ENCODE measurements around the gene AGAP3. TPM values are rescaled to one million over a fixed set of nuclear protein-coding genes. Genes with fewer than 3 reads are reported as not detected.

Gene AGAP3
- total and polyA plus RNA-seq, 11 donors: 30.3 to 83.7 (median 55.6) TPM

DNA sequence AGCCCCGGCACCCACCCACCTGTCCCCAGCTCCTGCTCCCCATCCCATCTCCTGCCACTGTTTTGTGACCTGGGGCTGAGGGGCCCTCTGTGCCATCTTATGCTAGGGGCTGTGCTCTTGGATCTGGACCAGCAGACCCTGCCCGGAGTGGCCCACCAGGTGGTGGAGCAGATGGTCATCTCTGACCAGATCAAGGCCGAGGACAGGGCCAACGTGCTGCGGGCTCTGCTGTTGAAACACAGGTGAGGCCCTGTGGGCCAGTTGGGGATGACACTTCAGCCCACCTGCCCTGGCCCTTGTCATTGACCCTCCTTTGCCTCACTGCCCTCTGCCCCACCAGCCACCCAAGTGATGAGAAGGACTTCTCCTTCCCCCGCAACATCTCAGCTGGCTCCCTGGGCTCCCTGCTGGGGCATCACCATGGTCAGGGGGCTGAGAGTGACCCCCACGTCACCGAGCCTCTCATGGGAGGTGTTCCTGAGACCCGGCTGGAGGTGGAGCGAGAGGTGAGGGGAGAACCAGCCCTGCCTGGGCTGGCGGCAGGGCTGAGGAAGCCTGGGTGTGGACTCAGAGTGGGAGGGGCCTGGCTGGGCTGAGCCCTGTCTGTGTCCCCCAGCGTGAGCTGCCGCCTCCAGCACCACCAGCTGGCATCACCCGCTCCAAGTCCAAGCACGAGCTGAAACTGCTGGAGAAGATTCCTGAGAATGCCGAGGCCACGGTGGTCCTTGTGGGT, 16.3 kb upstream of the AGAP3 start:
- H3K4me3 ChIP-seq: no peak overlapping the region
- peaks cover 0 to 3% (median 0%) of the 10 kb centered on the region in 12 donors for H3K4me1 ChIP-seq
- peaks cover 0 to 100% (median 98%) of the 10 kb centered on the region in 9 donors for H3K36me3 ChIP-seq
- H3K27me3 ChIP-seq: no peaks in the 10 kb centered on the region
- DNase-seq: no peak
- WGBS, 4 donors: 89 to 93% (median 92%) methylated on average over 8 to 17 of the region's 17 CpGs
- intact Hi-C loops (cut with DNase I): loop anchor here in 1 of 10 donors (10.0 kb wide), 1 partner anchor 45 kb away; no protein-coding TSS in a partner anchor
- no peak overlapping the region for H3K27ac ChIP-seq
- H3K9me3 ChIP-seq: no peaks in the 10 kb centered on the region
- no peak for TF ChIP-seq POLR2A (IDR thresholded peaks at IDR 0.05)
- TF ChIP-seq, protein P1, sequence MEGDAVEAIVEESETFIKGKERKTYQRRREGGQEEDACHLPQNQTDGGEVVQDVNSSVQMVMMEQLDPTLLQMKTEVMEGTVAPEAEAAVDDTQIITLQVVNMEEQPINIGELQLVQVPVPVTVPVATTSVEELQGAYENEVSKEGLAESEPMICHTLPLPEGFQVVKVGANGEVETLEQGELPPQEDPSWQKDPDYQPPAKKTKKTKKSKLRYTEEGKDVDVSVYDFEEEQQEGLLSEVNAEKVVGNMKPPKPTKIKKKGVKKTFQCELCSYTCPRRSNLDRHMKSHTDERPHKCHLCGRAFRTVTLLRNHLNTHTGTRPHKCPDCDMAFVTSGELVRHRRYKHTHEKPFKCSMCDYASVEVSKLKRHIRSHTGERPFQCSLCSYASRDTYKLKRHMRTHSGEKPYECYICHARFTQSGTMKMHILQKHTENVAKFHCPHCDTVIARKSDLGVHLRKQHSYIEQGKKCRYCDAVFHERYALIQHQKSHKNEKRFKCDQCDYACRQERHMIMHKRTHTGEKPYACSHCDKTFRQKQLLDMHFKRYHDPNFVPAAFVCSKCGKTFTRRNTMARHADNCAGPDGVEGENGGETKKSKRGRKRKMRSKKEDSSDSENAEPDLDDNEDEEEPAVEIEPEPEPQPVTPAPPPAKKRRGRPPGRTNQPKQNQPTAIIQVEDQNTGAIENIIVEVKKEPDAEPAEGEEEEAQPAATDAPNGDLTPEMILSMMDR (IDR thresholded peaks at IDR 0.05): no peak
- no peak for ATAC-seq

DNA sequence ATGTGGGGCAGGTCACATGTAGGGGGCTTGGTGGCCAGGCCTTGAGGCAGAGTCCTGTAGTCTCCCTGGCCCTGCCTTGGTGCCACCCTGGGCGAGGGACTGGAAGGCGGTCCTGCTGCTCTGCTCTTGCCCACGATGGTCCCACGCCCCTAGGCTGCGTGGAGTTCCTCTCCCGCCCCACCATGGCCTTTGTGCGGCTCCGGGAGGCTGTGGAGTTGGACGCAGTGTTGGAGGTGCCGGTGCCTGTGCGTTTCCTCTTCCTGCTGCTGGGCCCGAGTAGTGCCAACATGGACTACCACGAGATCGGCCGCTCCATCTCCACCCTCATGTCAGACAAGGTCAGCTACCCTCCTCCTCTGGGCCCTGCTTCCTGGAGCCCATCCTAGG, 15.7 kb upstream of the AGAP3 start:
- Histone ChIP-seq H3K4me3 (no peak overlapping the region), H3K9me3 (no peaks in the 10 kb centered on the region), H3K27me3 (no peaks in the 10 kb centered on the region), H3K36me3 (peaks cover 0 to 100% (median 98%) of the 10 kb centered on the region in 9 donors), H3K4me1 (no peaks in the 10 kb centered on the region), H3K27ac (no peak overlapping the region)
- ATAC-seq: no peak
- WGBS, 4 donors: 91 to 97% (median 92%) methylated on average over 14 to 15 of the region's 15 CpGs
- TF ChIP-seq POLR2A (IDR thresholded peaks at IDR 0.05): no peak
- TF ChIP-seq, protein P1 (IDR thresholded peaks at IDR 0.05): no peak
- intact Hi-C loops (cut with DNase I): no loop called here
- DNase-seq: no peak

DNA sequence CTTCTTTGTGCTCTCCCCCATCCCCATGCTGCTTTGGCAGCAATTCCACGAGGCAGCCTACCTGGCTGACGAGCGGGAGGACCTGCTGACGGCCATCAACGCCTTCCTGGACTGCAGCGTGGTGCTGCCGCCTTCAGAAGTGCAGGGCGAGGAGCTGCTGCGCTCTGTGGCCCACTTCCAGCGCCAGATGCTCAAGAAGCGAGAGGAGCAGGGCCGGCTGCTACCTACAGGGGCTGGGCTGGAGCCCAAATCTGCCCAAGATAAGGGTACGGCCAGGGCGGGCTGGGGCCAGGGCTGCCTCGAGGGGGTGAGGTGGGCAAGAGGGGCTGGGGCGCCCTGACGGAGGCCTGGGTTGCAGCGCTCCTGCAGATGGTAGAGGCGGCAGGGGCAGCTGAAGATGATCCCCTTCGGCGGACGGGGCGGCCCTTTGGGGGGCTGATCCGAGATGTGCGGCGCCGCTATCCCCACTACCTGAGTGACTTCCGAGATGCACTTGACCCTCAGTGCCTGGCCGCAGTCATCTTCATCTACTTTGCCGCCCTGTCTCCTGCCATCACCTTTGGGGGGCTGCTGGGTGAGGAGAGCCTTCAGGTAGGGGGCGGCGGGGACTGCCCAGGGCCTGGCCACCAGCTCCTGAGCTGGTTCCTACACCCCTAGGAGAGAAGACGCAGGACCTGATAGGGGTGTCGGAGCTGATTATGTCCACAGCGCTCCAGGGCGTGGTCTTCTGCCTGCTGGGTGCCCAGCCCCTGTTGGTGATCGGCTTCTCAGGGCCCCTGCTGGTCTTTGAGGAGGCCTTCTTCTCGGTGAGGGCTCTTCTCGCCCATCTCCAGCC, 15.0 kb upstream of the AGAP3 start:
- H3K4me1 ChIP-seq: peaks cover 0 to 2% (median 0%) of the 10 kb centered on the region in 12 donors
- no peak overlapping the region for H3K4me3 ChIP-seq
- ATAC-seq (no peak), DNase-seq (no peak)
- intact Hi-C loops (cut with DNase I): no loop called here
- H3K27me3 ChIP-seq: no peaks in the 10 kb centered on the region
- TF ChIP-seq, protein P1 (IDR thresholded peaks at IDR 0.05): no peak
- TF ChIP-seq POLR2A (IDR thresholded peaks at IDR 0.05): no peak
- 87 to 91% (median 89%) methylated on average over 33 to 39 of the region's 39 CpGs for WGBS, 4 donors
- H3K36me3 ChIP-seq: peaks cover 0 to 100% (median 98%) of the 10 kb centered on the region in 9 donors
- no peaks in the 10 kb centered on the region for H3K9me3 ChIP-seq
- no peak overlapping the region for H3K27ac ChIP-seq

DNA sequence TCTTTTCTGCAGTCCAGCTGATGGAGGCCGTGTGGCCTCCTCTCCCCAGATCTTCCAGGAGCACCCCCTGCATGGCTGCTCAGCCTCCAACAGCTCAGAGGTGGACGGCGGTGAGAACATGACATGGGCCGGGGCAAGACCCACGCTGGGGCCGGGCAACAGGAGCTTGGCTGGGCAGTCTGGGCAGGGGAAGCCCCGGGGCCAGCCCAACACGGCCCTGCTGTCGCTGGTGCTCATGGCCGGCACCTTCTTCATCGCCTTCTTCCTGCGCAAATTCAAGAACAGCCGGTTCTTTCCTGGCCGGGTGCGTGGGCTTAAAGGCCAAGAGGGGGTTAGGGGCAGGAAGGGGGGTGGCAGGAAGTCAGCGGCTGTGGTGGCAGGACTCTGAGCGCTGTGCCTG, 12.3 kb upstream of the AGAP3 start:
- H3K36me3 ChIP-seq: peaks cover 0 to 84% (median 75%) of the 10 kb centered on the region in 9 donors
- DNase-seq (no peak), ATAC-seq (no peak)
- no peak overlapping the region for H3K4me3 ChIP-seq
- TF ChIP-seq, protein P1 (IDR thresholded peaks at IDR 0.05): no peak
- no peak for TF ChIP-seq POLR2A (IDR thresholded peaks at IDR 0.05)
- H3K9me3 ChIP-seq: no peaks in the 10 kb centered on the region
- no peaks in the 10 kb centered on the region for H3K27me3 ChIP-seq
- H3K27ac ChIP-seq: no peak overlapping the region
- H3K4me1 ChIP-seq: peaks cover 0 to 29% (median 18%) of the 10 kb centered on the region in 12 donors
- intact Hi-C loops (cut with DNase I): no loop called here
- WGBS, 4 donors: 84 to 88% (median 86%) methylated on average over 17 of the region's 17 CpGs
